ENCODE results near the gene SGTB. TPM values are rescaled to one million over a fixed set of nuclear protein-coding genes. Genes with fewer than 3 reads are reported as not detected.
A peak's percentile ranks its signal among the peaks of the same experiment; 100 is the strongest.

The SGTB gene
- total RNA-seq, 1 donor from 2014 or later = 31.7 TPM

DNA sequence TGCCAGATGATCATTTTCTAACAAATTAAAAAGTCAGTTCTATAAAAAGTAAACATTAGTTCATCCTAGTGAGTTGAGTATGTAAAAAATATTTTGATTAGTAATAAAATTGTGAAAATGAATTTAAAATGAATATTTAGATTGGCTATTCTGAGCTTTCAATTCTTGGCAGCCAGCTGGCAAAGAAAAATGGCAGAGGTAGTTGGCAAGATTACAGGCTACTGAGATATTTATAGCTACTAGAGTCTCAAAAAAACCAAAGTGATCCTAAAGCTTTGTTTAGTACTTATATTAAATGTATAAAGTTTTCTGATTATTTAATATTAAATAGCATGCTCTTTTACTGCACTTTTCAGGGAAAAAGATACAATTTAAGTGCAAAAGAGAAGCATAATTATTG is 25.0 kb downstream of the SGTB start:
- Mint-ChIP-seq H3K4me3 (ENCODE audit: unreplicated experiment) (no peak overlapping the region), H3K27me3 (ENCODE audit: low read depth, unreplicated experiment) (no peaks in the 10 kb centered on the region), H3K4me1 (ENCODE audit: low read depth, unreplicated experiment) (no peaks in the 10 kb centered on the region), H3K9me3 (ENCODE audit: unreplicated experiment) (no peaks in the 10 kb centered on the region), H3K27ac (ENCODE audit: unreplicated experiment) (no peak overlapping the region), H3K36me3 (ENCODE audit: low read depth, unreplicated experiment) (peaks cover 6% of the 10 kb centered on the region)
- Histone ChIP-seq H4K20me1 (ENCODE audit: insufficient read depth, low read length) (peaks cover 2% of the 10 kb centered on the region), H3K27ac (ENCODE audit: low read depth, low read length) (no peak overlapping the region), H3K36me3 (ENCODE audit: insufficient read depth, low read length) (peaks cover 2% of the 10 kb centered on the region), H3K4me3 (ENCODE audit: insufficient read depth, low read depth, low read length) (no peak overlapping the region), H3K9ac (ENCODE audit: low read length) (no peak overlapping the region), H3K4me1 (ENCODE audit: insufficient read depth, low read length) (no peaks in the 10 kb centered on the region), H3K79me2 (ENCODE audit: insufficient read depth, low read length) (no peaks in the 10 kb centered on the region), H3K27me3 (ENCODE audit: insufficient read depth, low read length) (no peaks in the 10 kb centered on the region), H3K4me2 (ENCODE audit: low read length) (no peak overlapping the region), H3K9me3 (ENCODE audit: insufficient read depth, low read depth, low read length) (no peaks in the 10 kb centered on the region), H2AFZ (ENCODE audit: low read depth, low read length) (no peak overlapping the region)
- TF ChIP-seq, protein P1, sequence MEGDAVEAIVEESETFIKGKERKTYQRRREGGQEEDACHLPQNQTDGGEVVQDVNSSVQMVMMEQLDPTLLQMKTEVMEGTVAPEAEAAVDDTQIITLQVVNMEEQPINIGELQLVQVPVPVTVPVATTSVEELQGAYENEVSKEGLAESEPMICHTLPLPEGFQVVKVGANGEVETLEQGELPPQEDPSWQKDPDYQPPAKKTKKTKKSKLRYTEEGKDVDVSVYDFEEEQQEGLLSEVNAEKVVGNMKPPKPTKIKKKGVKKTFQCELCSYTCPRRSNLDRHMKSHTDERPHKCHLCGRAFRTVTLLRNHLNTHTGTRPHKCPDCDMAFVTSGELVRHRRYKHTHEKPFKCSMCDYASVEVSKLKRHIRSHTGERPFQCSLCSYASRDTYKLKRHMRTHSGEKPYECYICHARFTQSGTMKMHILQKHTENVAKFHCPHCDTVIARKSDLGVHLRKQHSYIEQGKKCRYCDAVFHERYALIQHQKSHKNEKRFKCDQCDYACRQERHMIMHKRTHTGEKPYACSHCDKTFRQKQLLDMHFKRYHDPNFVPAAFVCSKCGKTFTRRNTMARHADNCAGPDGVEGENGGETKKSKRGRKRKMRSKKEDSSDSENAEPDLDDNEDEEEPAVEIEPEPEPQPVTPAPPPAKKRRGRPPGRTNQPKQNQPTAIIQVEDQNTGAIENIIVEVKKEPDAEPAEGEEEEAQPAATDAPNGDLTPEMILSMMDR (IDR thresholded peaks at IDR 0.05; ENCODE audit: insufficient read depth, low read depth, low read length) = no peak
- no peak for TF ChIP-seq EZH2 (IDR thresholded peaks at IDR 0.05; ENCODE audit: insufficient read depth, low read length)
- DNase-seq (ENCODE audit: low read depth) (no peak), FAIRE-seq (no peak)

DNA sequence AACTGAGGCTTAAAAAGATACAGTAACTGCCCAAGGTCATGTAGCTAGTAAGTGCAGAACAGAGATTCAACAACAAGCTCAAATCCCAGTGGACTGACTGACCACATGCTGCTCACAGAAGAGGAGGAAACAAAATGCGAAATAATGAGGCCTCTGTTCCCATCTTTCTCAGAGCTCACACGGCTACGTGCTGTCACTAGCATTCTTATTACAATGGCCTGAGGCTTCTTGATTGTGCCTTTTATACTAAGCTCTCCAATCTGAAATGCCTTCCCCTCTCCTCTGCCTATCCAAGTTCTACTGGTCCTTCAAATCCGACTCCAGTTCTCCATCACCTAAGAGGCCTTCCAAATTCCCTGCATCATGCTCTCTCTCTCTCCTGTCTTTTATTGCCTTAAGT is 26.0 kb downstream of the SGTB start:
- Histone ChIP-seq H3K36me3 (ENCODE audit: insufficient read depth, low read length) (peaks cover 2% of the 10 kb centered on the region), H3K4me3 (ENCODE audit: insufficient read depth, low read depth, low read length) (no peak overlapping the region), H3K4me1 (ENCODE audit: insufficient read depth, low read length) (no peaks in the 10 kb centered on the region), H3K9ac (ENCODE audit: low read length) (no peak overlapping the region), H2AFZ (ENCODE audit: low read depth, low read length) (no peak overlapping the region), H3K4me2 (ENCODE audit: low read length) (no peak overlapping the region), H3K27me3 (ENCODE audit: insufficient read depth, low read length) (no peaks in the 10 kb centered on the region), H3K27ac (ENCODE audit: low read depth, low read length) (no peak overlapping the region), H3K79me2 (ENCODE audit: insufficient read depth, low read length) (no peaks in the 10 kb centered on the region), H3K9me3 (ENCODE audit: insufficient read depth, low read depth, low read length) (no peaks in the 10 kb centered on the region), H4K20me1 (ENCODE audit: insufficient read depth, low read length) (peaks cover 2% of the 10 kb centered on the region)
- H3K27me3 Mint-ChIP-seq (ENCODE audit: low read depth, unreplicated experiment) = no peaks in the 10 kb centered on the region
- no peak overlapping the region for H3K4me3 Mint-ChIP-seq (ENCODE audit: unreplicated experiment)
- FAIRE-seq (no peak), DNase-seq (ENCODE audit: low read depth) (no peak)
- no peaks in the 10 kb centered on the region for H3K4me1 Mint-ChIP-seq (ENCODE audit: low read depth, unreplicated experiment)
- H3K9me3 Mint-ChIP-seq (ENCODE audit: unreplicated experiment) = no peaks in the 10 kb centered on the region
- TF ChIP-seq EZH2 (IDR thresholded peaks at IDR 0.05; ENCODE audit: insufficient read depth, low read length) = no peak
- TF ChIP-seq, protein P1 (IDR thresholded peaks at IDR 0.05; ENCODE audit: insufficient read depth, low read depth, low read length) = no peak
- peaks cover 6% of the 10 kb centered on the region for H3K36me3 Mint-ChIP-seq (ENCODE audit: low read depth, unreplicated experiment)
- H3K27ac Mint-ChIP-seq (ENCODE audit: unreplicated experiment) = no peak overlapping the region

DNA sequence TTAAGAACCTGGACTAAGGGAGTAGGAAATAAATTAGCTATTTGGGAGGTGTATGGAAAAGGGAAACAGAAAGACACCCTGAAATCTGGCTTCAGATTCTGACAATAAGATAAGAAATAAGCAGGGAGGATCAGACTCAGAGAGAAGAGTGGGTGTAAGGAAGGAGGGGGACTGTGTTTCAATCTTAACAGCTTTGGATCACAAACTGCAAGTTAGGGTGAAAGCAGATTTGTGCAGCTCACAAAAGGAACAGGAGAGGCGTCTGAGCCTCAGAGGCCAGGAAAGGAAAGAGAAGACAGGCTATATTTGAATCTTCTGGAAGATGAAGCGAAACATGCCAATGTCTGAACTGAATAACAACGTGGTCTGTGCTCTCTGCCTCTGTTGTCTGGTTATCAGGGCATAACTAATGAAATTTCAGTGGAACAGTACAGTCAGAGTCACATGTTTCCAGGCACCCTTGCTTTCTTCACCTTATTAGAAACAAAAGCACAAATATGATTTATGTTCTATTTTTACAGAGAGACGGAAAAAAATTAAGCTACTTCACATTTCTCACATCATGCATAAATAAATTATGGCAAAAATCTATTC is 26.6 kb downstream of the SGTB start:
- peak; percentile 6 for DNase-seq (ENCODE audit: low read depth)
- TF ChIP-seq, protein P1 (IDR thresholded peaks at IDR 0.05; ENCODE audit: insufficient read depth, low read depth, low read length) = no peak
- no peak for TF ChIP-seq EZH2 (IDR thresholded peaks at IDR 0.05; ENCODE audit: insufficient read depth, low read length)
- no peaks in the 10 kb centered on the region for H3K9me3 Mint-ChIP-seq (ENCODE audit: unreplicated experiment)
- H3K27me3 ChIP-seq (ENCODE audit: insufficient read depth, low read length) = no peaks in the 10 kb centered on the region
- H3K9ac ChIP-seq (ENCODE audit: low read length) = no peak overlapping the region
- H3K27ac ChIP-seq (ENCODE audit: low read depth, low read length) = no peak overlapping the region
- no peaks in the 10 kb centered on the region for H3K4me1 ChIP-seq (ENCODE audit: insufficient read depth, low read length)
- H3K79me2 ChIP-seq (ENCODE audit: insufficient read depth, low read length) = no peaks in the 10 kb centered on the region
- peaks cover 2% of the 10 kb centered on the region for H3K36me3 ChIP-seq (ENCODE audit: insufficient read depth, low read length)
- H3K27me3 Mint-ChIP-seq (ENCODE audit: low read depth, unreplicated experiment) = no peaks in the 10 kb centered on the region
- peaks cover 6% of the 10 kb centered on the region for H3K36me3 Mint-ChIP-seq (ENCODE audit: low read depth, unreplicated experiment)
- H3K4me3 ChIP-seq (ENCODE audit: insufficient read depth, low read depth, low read length) = no peak overlapping the region
- H3K27ac Mint-ChIP-seq (ENCODE audit: unreplicated experiment) = no peak overlapping the region
- FAIRE-seq = no peak
- H4K20me1 ChIP-seq (ENCODE audit: insufficient read depth, low read length) = peaks cover 2% of the 10 kb centered on the region
- no peak overlapping the region for H3K4me2 ChIP-seq (ENCODE audit: low read length)
- H3K9me3 ChIP-seq (ENCODE audit: insufficient read depth, low read depth, low read length) = no peaks in the 10 kb centered on the region
- no peaks in the 10 kb centered on the region for H3K4me1 Mint-ChIP-seq (ENCODE audit: low read depth, unreplicated experiment)
- H2AFZ ChIP-seq (ENCODE audit: low read depth, low read length) = no peak overlapping the region
- H3K4me3 Mint-ChIP-seq (ENCODE audit: unreplicated experiment) = no peak overlapping the region

Measured in astrocyte (in vitro differentiated cells and primary cell).